Loucy (cell line): ENCODE data around the gene GSDMA.

ENCODE experiments used
- EZH2phosphoT487 ChIP-seq: fragments of 200-600 bp; IDR thresholded peaks from 2 replicates; pipeline ENCODE4 v1.6.1; 2018; ENCODE audit warnings: antibody characterized with exemption, mild to moderate bottlenecking, moderate library complexity, borderline replicate concordance
- TF ChIP-seq, protein P1 (sequence below): fragments of 200-600 bp; sonication (generic); conservative IDR thresholded peaks from 2 replicates; pipeline ENCODE4 v1.5.1; 2014; ENCODE audit warnings: mild to moderate bottlenecking, antibody characterized with exemption, low read length

DNA sequence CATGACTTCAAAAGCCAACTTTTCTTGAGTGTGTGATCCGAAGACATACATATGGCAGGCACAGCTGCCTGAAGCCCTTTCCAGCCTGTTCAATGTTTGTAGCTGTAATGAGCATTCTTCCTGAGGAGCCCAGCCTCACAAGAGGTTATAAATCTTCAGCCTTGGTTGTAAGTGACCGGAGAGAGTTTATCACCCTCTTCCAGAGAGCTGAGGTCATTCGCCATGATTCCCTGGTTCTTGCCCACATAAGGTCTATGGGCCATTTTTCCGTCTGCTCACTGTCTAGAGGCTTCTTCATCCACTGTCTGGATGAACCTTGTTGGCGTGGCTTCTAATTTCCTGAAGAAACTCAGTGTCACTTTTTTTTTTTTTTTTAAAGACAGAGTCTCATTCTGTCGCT lies 42.7 kb downstream of the GSDMA start:
- no peak for TF ChIP-seq EZH2phosphoT487
- TF ChIP-seq, protein P1, sequence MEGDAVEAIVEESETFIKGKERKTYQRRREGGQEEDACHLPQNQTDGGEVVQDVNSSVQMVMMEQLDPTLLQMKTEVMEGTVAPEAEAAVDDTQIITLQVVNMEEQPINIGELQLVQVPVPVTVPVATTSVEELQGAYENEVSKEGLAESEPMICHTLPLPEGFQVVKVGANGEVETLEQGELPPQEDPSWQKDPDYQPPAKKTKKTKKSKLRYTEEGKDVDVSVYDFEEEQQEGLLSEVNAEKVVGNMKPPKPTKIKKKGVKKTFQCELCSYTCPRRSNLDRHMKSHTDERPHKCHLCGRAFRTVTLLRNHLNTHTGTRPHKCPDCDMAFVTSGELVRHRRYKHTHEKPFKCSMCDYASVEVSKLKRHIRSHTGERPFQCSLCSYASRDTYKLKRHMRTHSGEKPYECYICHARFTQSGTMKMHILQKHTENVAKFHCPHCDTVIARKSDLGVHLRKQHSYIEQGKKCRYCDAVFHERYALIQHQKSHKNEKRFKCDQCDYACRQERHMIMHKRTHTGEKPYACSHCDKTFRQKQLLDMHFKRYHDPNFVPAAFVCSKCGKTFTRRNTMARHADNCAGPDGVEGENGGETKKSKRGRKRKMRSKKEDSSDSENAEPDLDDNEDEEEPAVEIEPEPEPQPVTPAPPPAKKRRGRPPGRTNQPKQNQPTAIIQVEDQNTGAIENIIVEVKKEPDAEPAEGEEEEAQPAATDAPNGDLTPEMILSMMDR, result no peak
